GM20431 (cell line): Measurements from ENCODE around the gene AFF3.

Experiments used
- in situ Hi-C: fragments of 300-500 bp; cut with MseI, MboI; formaldehyde crosslinking; loops from one replicate; pipeline ENCODE4 v1.15.0; 2020; ENCODE audit warnings: low sequenced_read_pairs; ENCODE audit not compliant: unreplicated experiment

Gene AFF3

DNA sequence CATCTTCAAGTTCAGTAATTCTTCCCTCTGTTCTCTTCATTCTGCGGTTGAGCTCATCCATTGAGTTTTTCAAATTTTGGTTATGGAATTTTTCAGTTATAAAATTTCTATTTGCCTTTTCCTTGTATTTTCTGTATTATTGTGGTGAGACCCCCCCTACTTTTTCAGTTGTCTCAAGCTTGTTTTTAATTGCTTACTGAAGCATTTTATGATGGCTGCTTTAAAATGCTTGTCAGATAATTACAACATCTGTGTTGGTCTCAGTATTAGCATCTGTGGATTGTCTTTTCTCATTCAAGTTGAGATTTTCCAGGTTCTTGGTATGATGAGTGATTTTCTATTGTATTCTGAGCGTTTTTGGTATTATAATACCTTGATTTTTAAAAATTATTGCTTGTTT is 531.4 kb downstream of the AFF3 start:
- in situ Hi-C loops, result no loop called here

DNA sequence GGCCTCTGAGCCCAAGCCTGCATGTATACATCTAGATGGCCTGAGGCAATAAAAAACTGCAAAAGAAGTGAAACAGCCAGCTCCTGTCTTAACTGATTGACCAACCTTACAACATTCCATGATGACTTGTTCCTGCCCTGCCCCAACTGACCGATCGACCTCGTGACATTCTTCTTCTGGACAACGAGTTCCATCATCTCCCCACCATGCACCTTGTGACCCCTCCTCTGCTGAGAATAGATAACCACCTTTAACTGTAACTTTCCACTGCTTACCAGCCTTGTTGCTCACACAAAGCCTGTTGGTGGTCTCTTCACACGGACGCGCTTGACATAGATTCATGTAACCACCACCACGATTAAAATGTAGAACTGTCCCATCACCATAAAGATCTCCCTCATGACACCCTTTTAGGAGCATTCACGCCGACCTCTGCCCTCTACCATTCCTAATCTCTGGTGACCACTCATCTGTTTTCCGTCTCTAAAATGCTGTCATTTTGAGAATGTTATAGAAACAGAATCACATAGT is 532.5 kb downstream of the AFF3 start:
- in situ Hi-C loops, result no loop called here

DNA sequence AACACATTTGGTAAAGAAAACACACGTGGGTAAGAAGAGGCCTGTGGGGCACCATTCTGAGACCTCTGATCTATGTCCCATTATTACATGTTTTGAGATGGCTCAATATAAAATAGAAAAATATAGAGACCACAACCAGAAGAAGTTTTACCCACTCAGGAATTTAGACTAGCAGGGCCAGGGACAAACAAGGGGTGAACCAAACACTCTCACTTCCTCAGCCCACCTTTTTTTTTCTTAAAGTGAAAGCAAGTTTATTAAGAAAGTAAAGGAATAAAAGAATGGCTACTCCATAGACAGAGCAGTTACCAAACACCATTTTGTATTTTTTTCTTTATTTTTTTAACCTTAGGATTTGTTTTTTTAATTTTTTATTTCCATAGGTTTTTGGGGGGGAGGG is 533.5 kb downstream of the AFF3 start:
- in situ Hi-C loops, result no loop called here

DNA sequence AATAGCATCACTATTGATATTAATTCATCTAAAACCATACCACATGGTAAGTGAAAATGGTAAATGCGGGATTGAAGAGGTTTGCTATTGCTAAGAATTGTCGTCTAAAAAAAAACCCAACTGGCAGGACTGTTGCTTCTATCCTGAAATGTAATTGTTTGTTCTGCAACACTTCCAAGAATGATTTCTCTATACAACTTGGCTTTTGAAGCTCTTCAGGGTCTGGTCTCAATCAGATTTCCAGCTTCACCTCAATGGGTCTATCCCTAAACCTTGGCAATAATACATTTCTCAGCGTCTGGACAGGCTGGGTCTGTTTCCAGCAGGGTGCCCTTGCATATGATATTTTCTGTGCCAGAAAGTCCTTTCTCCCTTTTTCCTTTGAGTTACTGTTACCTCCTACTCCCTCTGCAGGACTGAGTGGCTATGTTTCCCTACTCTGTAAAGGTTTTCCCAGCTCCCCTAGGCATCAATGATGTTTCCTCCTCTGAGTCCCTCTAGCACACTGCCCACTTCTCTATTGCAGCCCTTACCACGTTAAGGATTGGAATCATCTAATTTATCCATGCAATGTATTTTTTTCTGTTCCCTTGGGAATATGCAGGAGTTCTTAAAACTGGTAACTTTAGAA is 534.4 kb downstream of the AFF3 start:
- in situ Hi-C loops, result no loop called here

DNA sequence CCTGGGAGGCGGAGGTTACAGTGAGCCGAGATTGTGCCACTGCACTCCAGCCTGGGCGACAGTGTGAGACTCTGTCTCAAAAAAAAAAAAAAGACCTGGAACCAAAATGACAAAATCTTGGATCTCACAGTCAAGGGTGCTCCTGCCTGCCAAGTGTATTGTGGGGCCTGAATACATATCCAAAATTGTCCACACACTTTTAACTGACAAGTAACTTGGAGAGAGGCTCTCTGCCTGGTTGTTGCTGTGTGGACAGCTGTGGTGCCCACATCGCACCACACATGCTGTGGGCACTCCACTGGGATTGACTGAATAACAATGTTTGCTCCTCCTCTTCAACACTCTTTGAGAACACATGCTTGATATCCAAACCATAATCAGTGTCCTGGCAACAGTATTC is 534.9 kb downstream of the AFF3 start:
- in situ Hi-C loops, result no loop called here

DNA sequence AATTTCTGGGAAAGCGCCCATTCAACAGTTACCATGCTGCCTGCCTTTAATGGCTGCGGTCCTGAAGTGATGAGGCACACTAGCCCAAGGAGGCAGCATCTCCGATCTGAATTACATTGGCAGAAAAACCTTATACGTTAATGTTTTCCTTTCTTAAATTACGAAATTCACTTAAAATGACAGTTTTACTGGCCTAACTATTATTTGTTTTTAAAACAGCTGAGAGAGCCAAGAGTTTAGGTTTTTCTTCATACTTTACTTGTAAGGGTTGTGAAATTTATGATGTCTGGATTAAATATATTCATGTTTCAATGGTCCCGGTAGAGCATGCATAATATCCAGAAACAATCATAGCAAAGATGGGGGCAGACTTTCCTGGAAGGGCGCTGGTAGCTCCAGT is 537.4 kb downstream of the AFF3 start:
- in situ Hi-C loops, result no loop called here

DNA sequence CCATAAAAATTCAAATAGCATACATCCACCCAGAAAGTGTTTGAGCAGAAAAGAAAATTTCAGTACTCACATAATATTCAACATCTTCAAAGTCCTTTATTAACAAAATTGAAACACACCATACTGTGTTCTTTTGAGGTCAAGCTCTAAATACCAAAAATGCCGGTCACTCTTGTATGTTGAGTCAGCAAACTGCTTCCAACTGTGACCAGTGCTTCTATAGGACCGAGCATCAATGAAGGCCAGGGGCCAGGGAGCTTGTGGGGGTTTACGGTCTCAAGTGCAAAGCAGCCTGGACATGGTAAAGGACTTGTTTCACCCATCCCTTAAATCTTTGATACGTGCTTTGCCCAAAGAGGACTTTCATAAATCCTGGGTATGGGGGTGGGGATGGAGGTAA is 539.9 kb downstream of the AFF3 start:
- in situ Hi-C loops, result no loop called here

DNA sequence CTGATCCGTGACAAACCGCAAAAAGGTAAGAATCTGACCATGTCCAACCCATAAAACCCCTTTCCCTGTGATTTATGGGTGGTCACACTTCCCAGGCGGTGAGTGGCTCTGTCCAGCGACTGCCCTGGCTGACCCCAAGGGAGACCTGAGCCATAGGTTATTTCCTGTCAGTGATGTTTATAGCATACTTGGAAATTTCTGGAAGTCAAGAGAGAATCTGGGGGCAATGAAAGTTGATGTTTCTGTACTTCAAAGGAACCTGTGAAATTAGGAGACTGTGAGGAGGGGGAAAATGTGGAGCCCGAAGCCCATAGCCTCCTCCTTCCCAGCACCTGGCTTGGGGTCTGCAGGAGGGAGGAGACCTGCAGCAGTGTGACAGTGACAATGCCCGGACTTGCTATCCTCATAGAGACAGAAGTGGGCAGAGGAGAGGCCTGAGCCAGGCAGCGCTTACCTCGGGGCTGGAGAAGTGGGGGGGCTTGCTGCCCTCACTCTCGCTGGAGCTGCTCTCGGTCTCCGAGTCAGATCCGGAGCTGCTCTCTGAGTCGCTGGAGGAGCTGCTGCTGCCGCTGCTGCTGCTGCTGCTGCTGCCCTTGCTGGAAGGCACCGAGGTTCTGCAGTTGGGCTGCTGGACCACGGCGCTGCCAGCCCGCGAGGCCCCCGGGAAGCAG is 541.3 kb downstream of the AFF3 start:
- in situ Hi-C loops, result no loop called here

DNA sequence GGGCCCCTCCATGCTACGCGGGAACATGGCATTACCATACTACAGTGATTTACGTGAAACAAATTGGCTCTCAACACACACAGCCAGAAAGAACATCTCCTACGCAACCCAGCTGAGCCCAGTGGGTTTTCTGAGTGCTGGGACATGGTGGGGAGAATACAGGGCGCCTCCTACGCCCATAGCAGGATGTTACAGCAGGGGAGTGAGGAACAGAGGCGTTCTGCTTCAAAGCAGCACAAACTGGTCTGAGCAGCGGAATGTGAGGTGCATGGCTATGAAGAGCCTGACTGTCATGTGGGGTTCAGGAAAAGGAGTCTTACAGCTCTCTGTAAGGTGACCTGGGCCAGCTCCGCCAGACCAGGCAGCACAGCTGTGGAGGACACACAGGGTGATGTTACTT is 543.9 kb downstream of the AFF3 start:
- in situ Hi-C loops, result no loop called here

DNA sequence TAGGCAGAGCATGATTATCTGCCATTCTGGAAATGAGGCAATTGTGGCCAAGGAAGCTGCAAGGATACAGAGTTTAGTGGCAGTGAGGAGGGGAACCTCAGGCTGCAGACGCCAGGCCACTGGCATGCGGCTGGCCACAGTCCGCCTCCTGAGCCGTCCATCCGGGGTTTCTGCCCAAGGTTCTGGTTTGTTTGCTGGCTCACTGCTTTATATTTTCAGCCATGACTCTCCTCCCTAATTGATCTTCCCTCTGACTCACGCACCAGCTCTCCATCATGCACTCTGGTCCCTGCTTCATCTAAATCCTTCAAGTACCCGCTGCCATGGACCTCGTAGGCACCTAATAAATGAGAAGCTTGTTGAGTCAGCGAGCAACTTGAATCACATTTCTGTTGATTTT is 544.8 kb downstream of the AFF3 start:
- in situ Hi-C loops, result no loop called here

DNA sequence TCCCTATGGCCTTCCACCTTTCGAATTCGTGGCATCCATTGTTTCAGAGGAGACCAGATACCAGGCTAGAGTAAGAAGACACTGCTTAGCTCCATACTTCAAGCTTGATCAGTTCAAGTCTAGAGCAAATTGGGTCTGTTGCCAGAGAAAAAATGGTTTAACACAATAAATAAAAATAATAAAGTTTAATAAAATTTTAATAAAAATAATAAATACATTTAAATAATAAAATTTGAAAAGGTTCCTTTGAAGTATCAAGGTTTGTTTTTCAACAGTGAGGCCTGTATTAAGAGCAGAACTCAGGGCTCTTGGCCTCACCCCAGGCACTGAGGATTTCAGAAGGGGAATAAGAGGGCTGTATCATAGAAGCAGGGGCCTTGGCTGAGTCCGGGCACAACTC is 547.0 kb downstream of the AFF3 start:
- in situ Hi-C loops, result no loop called here

DNA sequence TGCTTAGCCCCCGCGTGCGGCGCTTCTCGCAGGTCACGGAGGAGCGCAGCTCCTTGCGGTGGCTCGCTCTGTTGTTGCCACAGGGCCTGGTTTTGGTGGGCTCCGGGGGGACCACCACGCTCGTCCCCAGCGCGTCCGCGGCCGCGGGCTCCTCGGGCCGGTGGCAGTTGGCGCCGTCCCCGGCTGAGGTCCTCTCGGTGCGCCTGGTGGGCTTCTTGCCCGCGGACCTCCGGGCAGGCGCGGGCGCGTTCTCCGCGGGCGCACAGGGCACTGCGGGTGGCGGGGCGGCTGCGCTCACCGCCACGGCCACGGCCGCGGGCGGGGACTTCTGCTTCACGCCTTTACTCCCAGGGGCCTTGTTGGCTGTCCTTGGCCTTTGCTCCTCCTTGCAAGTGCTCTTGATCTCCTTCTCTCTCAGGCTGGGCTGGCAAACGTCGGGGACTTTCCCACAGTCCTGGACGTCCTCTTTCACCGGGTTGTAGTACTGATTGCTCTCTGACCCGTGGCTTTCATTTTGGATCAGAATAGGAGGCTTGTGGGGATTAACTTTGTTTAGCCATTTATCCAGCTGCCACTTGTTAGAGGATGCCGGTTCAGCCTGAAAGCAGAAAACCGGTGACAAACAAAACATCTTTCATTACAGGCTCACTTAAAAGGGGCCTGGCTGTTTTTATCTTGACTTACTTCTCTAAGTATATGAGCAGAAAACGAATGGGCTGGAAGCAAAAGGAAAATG is 548.5 kb downstream of the AFF3 start:
- in situ Hi-C loops, result no loop called here

DNA sequence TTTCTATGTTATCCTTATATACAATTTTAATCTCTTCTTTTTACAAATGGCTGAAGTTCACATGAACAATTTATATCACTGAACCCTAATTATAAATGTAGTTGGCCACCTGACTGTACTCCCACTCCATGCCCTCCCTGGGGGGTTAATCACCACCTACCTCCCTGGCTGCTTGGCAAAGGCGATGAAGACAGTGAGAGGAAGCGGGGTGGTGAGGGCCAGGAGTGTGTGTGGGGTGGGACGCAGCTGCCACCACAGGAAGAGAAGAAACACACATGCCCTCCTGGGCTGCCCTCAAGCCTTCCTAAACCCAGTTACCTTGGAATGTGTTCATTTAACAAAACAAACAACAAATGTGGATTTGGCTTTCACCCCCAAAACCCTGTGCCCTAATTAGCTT is 565.6 kb downstream of the AFF3 start:
- in situ Hi-C loops, result no loop called here

DNA sequence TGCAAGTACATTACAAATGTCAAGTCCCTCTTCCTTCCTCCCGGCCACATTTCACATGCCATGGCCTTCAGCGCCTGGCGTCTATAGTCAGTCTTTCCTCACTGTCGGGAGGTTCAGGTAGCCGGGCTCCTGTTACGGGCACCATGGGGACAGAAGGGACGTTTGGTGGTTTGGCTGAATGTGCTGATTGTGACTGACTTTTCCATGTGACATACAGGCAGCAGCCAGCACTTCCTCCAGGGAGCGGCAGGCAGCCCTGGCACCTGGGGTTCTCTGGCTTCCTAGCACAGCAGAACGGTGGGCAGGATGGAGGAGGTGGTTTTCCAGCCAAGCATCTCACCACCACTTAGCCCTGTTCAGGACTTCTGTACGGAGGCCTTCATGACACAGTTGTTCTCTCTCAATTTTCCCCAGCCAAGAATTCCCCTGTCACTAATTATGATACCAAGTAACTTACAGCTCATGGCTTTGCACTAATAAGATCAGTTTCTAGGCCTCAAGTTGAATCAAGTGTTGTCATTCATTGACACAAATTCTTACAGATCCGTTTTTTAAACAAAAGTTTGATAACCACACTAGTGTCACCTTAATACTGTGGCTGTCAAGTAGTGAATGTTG is 568.6 kb downstream of the AFF3 start:
- in situ Hi-C loops, result no loop called here

DNA sequence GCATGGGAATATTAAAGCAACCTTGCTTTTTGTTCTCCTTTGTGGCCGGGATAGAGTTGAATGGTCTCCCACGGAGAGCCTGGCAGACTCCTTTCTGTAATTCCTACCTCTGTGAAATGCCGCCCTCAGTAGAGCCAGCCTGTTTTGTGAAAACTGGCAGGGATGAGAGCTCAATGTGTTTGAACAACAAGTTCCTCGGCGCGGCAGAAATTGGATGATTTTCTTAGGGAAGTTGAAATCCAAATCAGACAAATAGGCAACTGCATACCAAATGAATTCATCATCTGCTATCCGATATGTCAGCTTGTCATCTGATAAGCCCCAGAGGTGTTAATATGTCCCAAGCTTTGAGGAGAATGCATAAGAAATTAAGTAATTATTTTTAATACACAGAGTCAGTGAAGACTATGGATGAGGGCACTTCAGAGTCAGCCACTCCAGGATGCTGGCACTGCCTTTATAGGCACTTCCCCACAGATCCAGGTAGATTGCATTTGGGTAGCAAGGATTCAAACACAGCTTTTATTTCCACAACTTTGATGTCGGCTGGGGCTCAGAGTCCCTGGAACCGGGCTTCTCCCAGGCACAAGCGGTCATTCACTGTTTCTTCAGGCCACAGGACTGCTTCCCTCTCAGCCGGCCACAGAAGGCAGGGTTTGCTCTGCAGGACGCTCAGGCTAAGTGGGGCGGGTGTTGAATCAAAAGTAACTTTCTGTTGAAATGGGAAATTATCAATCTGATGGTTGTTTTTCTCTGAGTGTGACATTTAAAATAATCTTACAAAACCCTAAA is 569.8 kb downstream of the AFF3 start:
- in situ Hi-C loops, result no loop called here

DNA sequence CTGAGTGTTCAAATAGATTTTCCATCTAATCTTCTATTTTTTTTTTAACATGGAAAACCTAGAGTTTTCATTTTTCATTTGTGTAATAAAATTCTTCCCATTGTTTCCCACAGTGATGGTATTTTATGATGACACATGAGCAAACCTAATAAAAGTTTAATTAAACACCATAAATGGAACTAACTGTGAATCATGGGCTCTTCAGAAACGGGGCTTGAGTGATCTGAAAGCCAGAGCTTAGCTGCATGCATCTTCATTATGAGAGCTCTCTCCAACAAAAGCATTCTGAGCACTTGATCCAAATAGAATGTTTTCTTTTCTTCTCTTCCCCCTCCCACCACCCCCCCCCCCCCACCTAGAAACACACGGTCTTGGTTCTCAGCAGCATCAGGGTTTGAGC is 570.4 kb downstream of the AFF3 start:
- in situ Hi-C loops, result no loop called here

DNA sequence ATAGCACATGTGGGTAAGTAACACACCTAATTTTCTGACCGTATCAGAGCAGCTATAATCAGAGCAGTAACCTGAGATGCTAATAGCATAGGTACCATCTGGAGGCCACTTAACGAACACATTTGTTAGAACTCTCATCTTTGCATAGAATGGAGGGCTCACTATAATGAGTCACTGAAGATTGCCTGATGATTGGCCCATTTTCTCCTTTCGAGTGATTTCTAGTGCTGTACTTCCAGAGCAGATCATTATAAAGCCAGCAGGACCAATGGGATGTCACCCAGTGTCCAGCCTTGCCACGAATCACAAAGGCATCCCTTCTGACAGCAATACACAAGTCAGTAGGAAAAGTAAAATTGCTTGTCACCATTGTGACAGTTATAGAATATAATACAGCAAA is 570.9 kb downstream of the AFF3 start:
- in situ Hi-C loops, result no loop called here

DNA sequence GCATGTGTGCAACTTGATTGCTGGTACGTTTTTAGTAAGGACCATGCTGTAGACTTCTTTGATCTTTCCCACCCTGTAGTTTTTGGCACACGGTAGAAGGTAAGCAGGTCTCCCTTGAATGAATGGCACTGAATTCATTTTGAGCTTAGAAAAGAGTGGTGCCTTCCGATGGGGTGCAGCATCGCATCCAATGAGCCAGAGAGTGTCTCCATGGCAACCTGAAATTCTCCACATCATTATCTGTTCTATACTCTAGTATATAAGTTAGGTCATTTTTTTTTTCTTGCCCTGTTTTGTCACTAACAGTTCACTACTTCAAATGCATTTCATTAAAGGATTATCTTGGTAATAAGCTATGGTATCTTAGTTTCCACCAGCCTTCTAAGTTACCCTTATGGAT is 571.4 kb downstream of the AFF3 start:
- in situ Hi-C loops, result no loop called here

DNA sequence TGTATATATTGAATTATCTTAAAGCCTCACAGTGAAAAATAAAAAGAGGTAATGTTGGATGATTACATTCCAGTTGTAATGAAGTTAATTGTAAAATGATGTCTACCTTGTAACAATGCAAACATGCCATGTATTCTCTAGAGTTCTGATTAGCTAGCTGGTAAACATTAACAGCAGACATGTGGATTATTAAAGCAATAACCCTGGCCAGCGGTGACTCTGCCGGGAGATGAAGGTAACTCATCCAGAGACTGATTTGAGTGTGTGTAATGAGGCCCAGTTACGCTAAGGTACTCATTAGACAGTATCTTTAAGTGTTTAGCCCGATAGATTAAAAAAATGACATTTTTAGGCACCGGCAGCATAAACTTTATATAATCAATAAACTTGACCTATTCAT is 573.0 kb downstream of the AFF3 start:
- in situ Hi-C loops, result loop anchor here (10.0 kb wide), 1 partner anchor 685 kb away; no protein-coding TSS in a partner anchor

DNA sequence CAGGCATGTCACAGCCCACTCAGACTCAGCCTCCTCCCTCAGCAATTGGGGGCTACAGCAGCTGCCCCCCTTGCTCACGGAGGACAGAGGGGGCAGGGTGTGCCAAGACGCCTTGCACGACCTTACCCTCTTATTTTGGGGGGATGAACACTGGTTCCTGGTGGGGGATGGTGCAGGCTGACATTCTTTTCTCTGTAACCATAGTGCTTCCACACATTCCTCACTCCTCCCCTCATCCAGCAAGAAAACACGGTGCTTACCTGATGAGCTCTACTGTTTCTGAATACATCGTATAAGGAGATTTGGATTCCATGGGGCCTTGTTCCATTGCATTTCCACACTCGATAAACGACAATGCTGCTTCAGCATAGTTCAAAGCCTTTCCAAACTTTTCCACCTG is 577.2 kb downstream of the AFF3 start:
- in situ Hi-C loops, result loop anchor here (10.0 kb wide), 1 partner anchor 690 kb away; no protein-coding TSS in a partner anchor
